IMR-90 (cell line): ENCODE results near the gene GRAMD4. TPM values are rescaled to one million over a fixed set of nuclear protein-coding genes. Genes with fewer than 3 reads are reported as not detected.

Experiments used
- ATAC-seq: fragments of 200-7000 bp; cut with Tn5 transposase; 2 replicates; pipeline ENCODE4 v1.9.1; 2020; ENCODE audit warnings: low read depth, mild to moderate bottlenecking, moderate library complexity
- BruUV-seq: library from RNA; stranded (reverse); fragments of 400-500 nt; replicated peaks from 2 replicates; lab custom pipeline; 2021; lab: Mats Ljungman, UMichigan
- CTCF ChIA-PET: fragments of 300-600 bp; formaldehyde crosslinking; extraction: SDS; loops from one replicate; lab custom pipeline; 2021; ENCODE audit warnings: antibody characterized with exemption; lab: Yijun Ruan, JAX
- POLR2A ChIA-PET: fragments of 300-600 bp; sonication (Branson Sonifier 250); formaldehyde crosslinking; loops from one replicate; lab custom pipeline; 2022; ENCODE audit warnings: antibody characterized with exemption; ENCODE audit not compliant: unreplicated experiment; lab: Charles Lee
- DNase-seq: peaks from one replicate; pipeline ENCODE4 v3.0.0; 2013
- H2AFZ ChIP-seq: replicated peaks from 2 replicates; pipeline ENCODE3; 2013; ENCODE audit warnings: low read length, mild to moderate bottlenecking; ENCODE audit not compliant: poor library complexity
- H2AK5ac ChIP-seq: 2 replicates; pipeline ENCODE4 v1.6.1; 2013; ENCODE audit warnings: low read depth, low read length, inconsistent platforms
- H2AK9ac ChIP-seq: replicated peaks from 2 replicates; pipeline ENCODE3; 2013; ENCODE audit warnings: mild to moderate bottlenecking, low read depth, low read length, moderate library complexity; ENCODE audit not compliant: poor library complexity
- H2BK120ac ChIP-seq: 2 replicates; pipeline ENCODE4 v1.6.1; 2013; ENCODE audit warnings: low read depth, low read length, inconsistent platforms
- H2BK15ac ChIP-seq: 3 replicates; pipeline ENCODE4 v1.6.1; 2013; ENCODE audit warnings: low read depth, low read length, inconsistent platforms
- H2BK20ac ChIP-seq: 2 replicates; pipeline ENCODE4 v1.6.1; 2013; ENCODE audit warnings: low read depth, mild to moderate bottlenecking, inconsistent platforms, low read length, moderate library complexity
- H2BK5ac ChIP-seq: 2 replicates; pipeline ENCODE4 v1.6.1; 2013; ENCODE audit warnings: mild to moderate bottlenecking, low read depth, low read length, inconsistent platforms; ENCODE audit not compliant: poor library complexity, severe bottlenecking
- H3K14ac ChIP-seq: replicated peaks from 2 replicates; pipeline ENCODE4 v1.6.1; 2013; ENCODE audit warnings: low read depth, low read length, inconsistent platforms
- H3K18ac ChIP-seq: 2 replicates; pipeline ENCODE4 v1.6.1; 2013; ENCODE audit warnings: low read depth, low read length, control low read depth
- H3K23ac ChIP-seq: 2 replicates; pipeline ENCODE4 v1.6.1; 2013; ENCODE audit warnings: low read depth, low read length, inconsistent platforms
- H3K27ac ChIP-seq: 2 replicates; pipeline ENCODE4 v1.5.1; 2013; ENCODE audit warnings: mild to moderate bottlenecking, control low read depth, low read length; ENCODE audit not compliant: insufficient read depth
- H3K27me3 ChIP-seq: 2 replicates; pipeline ENCODE4 v1.6.1; 2013; ENCODE audit warnings: low read length; ENCODE audit not compliant: control insufficient read depth, insufficient read depth
- H3K36me3 ChIP-seq: 2 replicates; pipeline ENCODE4 v1.6.1; 2013; ENCODE audit warnings: low read length, mixed read lengths; ENCODE audit not compliant: control insufficient read depth, insufficient read depth
- H3K4ac ChIP-seq: 2 replicates; pipeline ENCODE4 v1.6.1; 2013; ENCODE audit warnings: low read depth, low read length, inconsistent platforms
- H3K4me1 ChIP-seq: 2 replicates; pipeline ENCODE4 v1.6.1; 2013; ENCODE audit warnings: low read length, mixed read lengths; ENCODE audit not compliant: control insufficient read depth, insufficient read depth
- H3K4me2 ChIP-seq: 2 replicates; pipeline ENCODE4 v1.6.1; 2013; ENCODE audit warnings: low read depth, mild to moderate bottlenecking, control low read depth, low read length, moderate library complexity
- H3K4me3 ChIP-seq: 2 replicates; pipeline ENCODE4 v1.5.1; 2013; ENCODE audit warnings: low read depth, mild to moderate bottlenecking, control low read depth, low read length, moderate library complexity; ENCODE audit not compliant: insufficient read depth
- H3K56ac ChIP-seq: 2 replicates; pipeline ENCODE4 v1.6.1; 2013; ENCODE audit warnings: low read length, inconsistent platforms; ENCODE audit not compliant: insufficient read depth; ENCODE audit errors: extremely low read depth
- H3K79me1 ChIP-seq, 2 experiments: 2 replicates each; pipeline ENCODE4 v1.6.1; 2013; ENCODE audit warnings: low read length in 2 of 2, inconsistent platforms in 1 of 2, low read depth in 1 of 2
- H3K9ac ChIP-seq: 2 replicates; pipeline ENCODE4 v1.6.1; 2013; ENCODE audit warnings: low read depth, low read length, control low read depth
- H3K9me1 ChIP-seq: 2 replicates; pipeline ENCODE4 v1.6.1; 2013; ENCODE audit warnings: low read length, inconsistent platforms; ENCODE audit not compliant: insufficient read depth
- H3K9me3 ChIP-seq: 2 replicates; pipeline ENCODE4 v1.6.1; 2013; ENCODE audit warnings: low read length; ENCODE audit not compliant: control insufficient read depth, insufficient read depth
- H4K20me1 ChIP-seq: 2 replicates; pipeline ENCODE4 v1.6.1; 2013; ENCODE audit warnings: low read length, inconsistent platforms; ENCODE audit not compliant: insufficient read depth
- H4K5ac ChIP-seq: 2 replicates; pipeline ENCODE4 v1.6.1; 2013; ENCODE audit warnings: mild to moderate bottlenecking, low read depth, low read length, control low read depth
- H4K8ac ChIP-seq, 2 experiments: 2 replicates each; pipeline ENCODE4 v1.6.1; 2013; ENCODE audit warnings: low read depth in 2 of 2, low read length in 2 of 2, control low read depth in 1 of 2, inconsistent platforms in 1 of 2
- H4K91ac ChIP-seq: 2 replicates; pipeline ENCODE4 v1.6.1; 2013; ENCODE audit warnings: low read depth, low read length, inconsistent platforms; ENCODE audit not compliant: insufficient read depth
- CTCF ChIP-seq: conservative IDR thresholded peaks from 2 replicates; pipeline ENCODE4 v1.5.1; 2012; ENCODE audit warnings: mild to moderate bottlenecking, low read depth, low read length, improper control_type of control experiment
- MAZ ChIP-seq: IDR thresholded peaks from 2 replicates; pipeline ENCODE4 v1.6.1; 2012; ENCODE audit warnings: low read depth, mild to moderate bottlenecking, low read length, improper control_type of control experiment, moderate library complexity, borderline replicate concordance
- MXI1 ChIP-seq: IDR thresholded peaks from 2 replicates; pipeline ENCODE4 v1.6.1; 2012; ENCODE audit warnings: low read depth, mild to moderate bottlenecking, low read length, moderate library complexity, borderline replicate concordance
- RCOR1 ChIP-seq: IDR thresholded peaks from 2 replicates; pipeline ENCODE4 v1.6.1; 2012; ENCODE audit warnings: mild to moderate bottlenecking, low read length, improper control_type of control experiment; ENCODE audit not compliant: insufficient replicate concordance
- WGBS, 2 experiments: methylation state at CpG; one replicate each; pipeline versions ENCODE4 v1.1.5 to v1.1.7; 2013; ENCODE audit warnings: missing lambda C conversion rate in 2 of 2; ENCODE audit not compliant: insufficient read length in 1 of 2; ENCODE audit errors: extremely low coverage in 2 of 2; 5-methylcytosine and 5-hydroxymethylcytosine counted together
- dilution Hi-C: fragments of 300-500 bp; cut with HindIII; formaldehyde crosslinking; loops from one replicate; pipeline ENCODE4 v1.14.3; 2018; ENCODE audit warnings: low sequenced_read_pairs; ENCODE audit not compliant: unreplicated experiment
- in situ Hi-C: fragments of 300-500 bp; cut with MboI; formaldehyde crosslinking; loops from 3 replicates; pipeline ENCODE4 v1.14.3; 2019; ENCODE audit warnings: low sequenced_read_pairs, inconsistent platforms, mixed read lengths
- intact Hi-C: fragments of 100-400 bp; cut with micrococcal nuclease; formaldehyde crosslinking; loops from 2 replicates; pipeline ENCODE4 v1.10.0; 2022
- polyA plus RNA-seq, 3 experiments: library from polyadenylated mRNA; depleted of rRNA; stranded (reverse); fragments of >200 nt; gene quantifications; 2 replicates each; pipeline ENCODE4 v1.2.3, GENCODE V29; 2012; ENCODE audit warnings: low replicate concordance in 1 of 3
- total RNA-seq: library from RNA; depleted of rRNA; stranded (reverse); fragments of >200 nt; gene quantifications from 2 replicates; pipeline ENCODE4 v1.2.3, GENCODE V29; 2012
- TF ChIP-seq, protein P1 (sequence below): fragments of 150-350 bp; IDR thresholded peaks from 2 replicates; pipeline ENCODE4 v1.6.1; 2016; ENCODE audit warnings: low read depth, mild to moderate bottlenecking, low read length, moderate library complexity, borderline replicate concordance

The GRAMD4 gene
- total and polyA plus RNA-seq, 2 of the 4 experiments (the other 2 are of a cell fraction) = 2.7 to 5.8 TPM

DNA sequence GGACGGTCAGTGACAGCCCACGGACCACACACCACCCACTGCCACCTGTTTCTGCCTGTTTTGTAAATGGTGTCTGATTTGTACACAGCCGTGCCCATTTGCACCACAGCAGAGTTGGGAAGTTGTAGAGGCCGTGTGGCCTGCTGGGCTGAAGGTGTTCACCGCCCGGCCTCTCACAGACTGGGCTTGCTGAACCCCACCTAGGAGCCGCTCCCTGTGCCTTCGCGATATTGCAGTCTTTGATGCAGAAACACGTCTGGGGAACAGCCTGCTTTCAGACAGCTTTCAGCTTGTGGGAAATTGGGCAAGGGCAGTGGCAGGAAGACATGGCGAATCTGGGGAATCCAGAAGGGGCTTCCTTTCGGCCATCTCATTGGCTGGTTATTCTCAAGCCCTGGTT is 9.8 kb upstream of the GRAMD4 start:
- no peak overlapping the region for H3K14ac ChIP-seq
- peaks cover 0 to 5% of the 10 kb centered on the region in 2 experiments; a peak in 1 of 4 replicates for H3K79me1 ChIP-seq
- ChIA-PET POLR2A (no interaction called here), CTCF (no interaction called here)
- no peak overlapping the region for H2AK9ac ChIP-seq
- no peak overlapping the region for H3K4ac ChIP-seq
- H3K9me1 ChIP-seq = no peaks in the 10 kb centered on the region
- no peak overlapping the region for H2BK15ac ChIP-seq
- H3K4me3 ChIP-seq = no peak overlapping the region
- no peak overlapping the region for H3K4me2 ChIP-seq
- BruUV-seq = no TSS peak
- DNase-seq (no peak), ATAC-seq (no peak)
- in situ Hi-C loops (no loop called here), dilution Hi-C loops (no loop called here), intact Hi-C loops (no loop called here)
- no peak overlapping the region for H2BK5ac ChIP-seq
- WGBS, 2 experiments = no CpG with 5 or more reads among the region's 12 CpGs
- H3K23ac ChIP-seq = no peak overlapping the region
- no peak overlapping the region for H2BK20ac ChIP-seq
- H3K18ac ChIP-seq = no peak overlapping the region
- peaks cover 2% of the 10 kb centered on the region; the same call in 1 of the 2 replicates for H3K27me3 ChIP-seq
- H3K9ac ChIP-seq = no peak overlapping the region
- H4K20me1 ChIP-seq = peaks cover 24% of the 10 kb centered on the region
- peaks cover 12% of the 10 kb centered on the region for H3K4me1 ChIP-seq
- no peak overlapping the region for H4K5ac ChIP-seq
- H3K9me3 ChIP-seq = no peaks in the 10 kb centered on the region
- H4K8ac ChIP-seq = no peak overlapping the region
- H2AFZ ChIP-seq = no peak overlapping the region
- no peak overlapping the region for H2BK120ac ChIP-seq
- H3K27ac ChIP-seq = no peak overlapping the region
- no peaks in the 10 kb centered on the region for H3K36me3 ChIP-seq
- no peak overlapping the region for H2AK5ac ChIP-seq
- no peak overlapping the region for H3K56ac ChIP-seq
- no peak for TF ChIP-seq MXI1
- no peak for TF ChIP-seq CTCF
- no peak for TF ChIP-seq MAZ
- TF ChIP-seq RCOR1 = no peak
- TF ChIP-seq, protein P1, sequence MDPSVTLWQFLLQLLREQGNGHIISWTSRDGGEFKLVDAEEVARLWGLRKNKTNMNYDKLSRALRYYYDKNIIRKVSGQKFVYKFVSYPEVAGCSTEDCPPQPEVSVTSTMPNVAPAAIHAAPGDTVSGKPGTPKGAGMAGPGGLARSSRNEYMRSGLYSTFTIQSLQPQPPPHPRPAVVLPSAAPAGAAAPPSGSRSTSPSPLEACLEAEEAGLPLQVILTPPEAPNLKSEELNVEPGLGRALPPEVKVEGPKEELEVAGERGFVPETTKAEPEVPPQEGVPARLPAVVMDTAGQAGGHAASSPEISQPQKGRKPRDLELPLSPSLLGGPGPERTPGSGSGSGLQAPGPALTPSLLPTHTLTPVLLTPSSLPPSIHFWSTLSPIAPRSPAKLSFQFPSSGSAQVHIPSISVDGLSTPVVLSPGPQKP = no peak
- no peak overlapping the region for H4K91ac ChIP-seq
